ENCODE results near the gene GSG1. TPM values are rescaled to one million over a fixed set of nuclear protein-coding genes. Genes with fewer than 3 reads are reported as not detected.
A peak's percentile ranks its signal among the peaks of the same experiment; 100 is the strongest.

Gene GSG1
- total and polyA plus RNA-seq, 2 of the 8 experiments (the other 6 are each of a cell fraction or from before 2014, with no cell fraction given) = 0.89 to 1.4 TPM

- Histone ChIP-seq H4K8ac (ENCODE audit: extremely low read depth, insufficient read depth, low read length) (no peak overlapping the region), H2BK15ac (ENCODE audit: low read length) (no peak overlapping the region), H3K4me2 (ENCODE audit: insufficient read depth in 1 of 2, low read depth in 2 of 2, low read length in 2 of 2) (no peak overlapping the region), H4K20me1 (replicated peaks in 1 of 2; ENCODE audit: control insufficient read depth in 1 of 2, insufficient read depth in 2 of 2, low read length in 2 of 2) (peaks cover 0 to 1% of the 10 kb centered on the region in 2 experiments), H3K4ac (replicated peaks; ENCODE audit: insufficient read length, low read depth, low read length) (no peak overlapping the region), H4K91ac (replicated peaks; ENCODE audit: insufficient read length, low read length) (no peak overlapping the region), H3K56ac (replicated peaks; ENCODE audit: insufficient read length, low read depth, low read length) (no peak overlapping the region), H3K27ac (ENCODE audit: low read depth, low read length) (no peak overlapping the region), H2BK20ac (ENCODE audit: low read length) (no peak overlapping the region), H3K23ac (ENCODE audit: insufficient read length) (no peak overlapping the region), H3K14ac (ENCODE audit: insufficient read length) (no peak overlapping the region), H3K79me2 (ENCODE audit: control insufficient read depth in 1 of 2, insufficient read depth in 2 of 2, low read length in 2 of 2) (peaks cover 0 to 16% of the 10 kb centered on the region in 2 experiments; a peak in 3 of 4 replicates), H2BK12ac (ENCODE audit: low read depth, low read length) (no peak overlapping the region), H2AFZ (ENCODE audit: low read length) (no peak overlapping the region), H3K9ac (replicated peaks in 1 of 4; ENCODE audit: extremely low read depth in 1 of 4, low read depth in 3 of 4, low read length in 3 of 4) (no peak overlapping the region), H3K4me3 (ENCODE audit: extremely low read depth in 1 of 4, insufficient read depth in 2 of 4, low read depth in 3 of 4, low read length in 4 of 4) (no peak overlapping the region), H3K36me3 (ENCODE audit: control insufficient read depth in 2 of 4, insufficient read depth in 4 of 4, low read length in 3 of 4) (no peaks in the 10 kb centered on the region), H2AK5ac (ENCODE audit: low read depth, low read length) (no peak overlapping the region), H4K5ac (ENCODE audit: insufficient read length, low read depth, low read length) (no peak overlapping the region), H3K23me2 (ENCODE audit: low read depth, low read length) (peaks cover 9% of the 10 kb centered on the region), H2BK5ac (ENCODE audit: low read depth, low read length) (no peak overlapping the region), H3K79me1 (ENCODE audit: low read depth, low read length) (no peaks in the 10 kb centered on the region; the same call in 1 of the 2 replicates), H3K27me3 (replicated peaks in 1 of 4; ENCODE audit: control insufficient read depth in 3 of 4, extremely low read depth in 1 of 4, insufficient read depth in 3 of 4, low read length in 3 of 4) (no peaks in the 10 kb centered on the region), H2BK120ac (replicated peaks; ENCODE audit: low read depth, low read length) (no peak overlapping the region), H3K18ac (ENCODE audit: extremely low read depth, low read length) (no peak overlapping the region), H3K4me1 (replicated peaks in 1 of 4; ENCODE audit: control insufficient read depth in 3 of 4, insufficient read depth in 4 of 4, low read length in 3 of 4) (peaks cover 0 to 3% (median under 1%) of the 10 kb centered on the region in 4 experiments; a peak in 2 of 7 replicates), H3K9me3 (ENCODE audit: insufficient read depth in 2 of 2, low read depth in 1 of 2, low read length in 1 of 2) (no peaks in the 10 kb centered on the region)
- FAIRE-seq (no peak), DNase-seq (ENCODE audit: low read depth in 1 of 2, low spot score in 2 of 2) (no peak)
- POLR2A ChIA-PET (ENCODE audit: partially characterized antibody) = no interaction called here
- CTCF ChIA-PET (ENCODE audit: partially characterized antibody) = interaction anchor here (0.6 to 3.1 kb wide), 9 partner anchors 9 to 939 kb away, joined by 3 to 12 read pairs (median 5); partner anchors contain the start of gene EMP1
- TF ChIP-seq CREB1 (IDR thresholded peaks at IDR 0.05) (no peak), HDAC2 (IDR thresholded peaks at IDR 0.05; ENCODE audit: borderline replicate concordance in 1 of 2, low read depth in 2 of 2, low read length in 2 of 2) (peak in 1 of 2 experiments; percentile 28; a peak in 1 of 4 replicates)
- WGBS, 2 experiments (ENCODE audit: extremely low coverage in 1 of 2, insufficient coverage in 1 of 2, insufficient read length in 1 of 2, insufficient replicate concordance in 2 of 2, low coverage in 1 of 2, low lambda C conversion rate in 2 of 2, missing lambda C conversion rate in 1 of 2) = 83% methylated on average over 4 of the region's 4 CpGs; no CpG with 5 or more reads in 1 of the 2 experiments
Observed at GRCh38 chr12:13042666-13043230, 60.7 kb downstream of the GSG1 start.

Measured in H1 (cell line).